Motor neuron (in vitro differentiated cells): ENCODE measurements around the gene EXOC4. TPM values are rescaled to one million over a fixed set of nuclear protein-coding genes. Genes with fewer than 3 reads are reported as not detected.

Experiments
- ATAC-seq, 8 experiments: fragments of 200-7000 bp; cut with Tn5 transposase; replicated peaks in 6 of 8; 2 replicates each; pipeline ENCODE4 v1.8.0; 2021; ENCODE audit warnings: mild to moderate bottlenecking in 8 of 8, moderate library complexity in 8 of 8
- H3K27ac ChIP-seq, 2 donors: fragments of 250-450 bp; sonication (Bioruptor Pico); 2 replicates each; pipeline ENCODE4 v1.9.0; 2021; ENCODE audit warnings: antibody characterized with exemption in 2 of 2, mild to moderate bottlenecking in 2 of 2, moderate library complexity in 1 of 2
- H3K4me1 ChIP-seq, 2 donors: fragments of 250-450 bp; sonication (Bioruptor Pico); replicated peaks in 1 of 2; 2 replicates each; pipeline ENCODE4 v1.6.1; 2021; ENCODE audit warnings: antibody characterized with exemption in 2 of 2, mild to moderate bottlenecking in 2 of 2, moderate library complexity in 1 of 2
- H3K4me3 ChIP-seq, 5 donors: fragments of 250-450 bp; sonication (Bioruptor Pico); 2 replicates each; pipeline ENCODE4 v1.9.0; 2021; ENCODE audit warnings: antibody characterized with exemption in 5 of 5, mild to moderate bottlenecking in 5 of 5, moderate library complexity in 4 of 5
- WGBS, 10 experiments: fragments of 450-650 bp; shearing (Covaris generic); methylation state at CpG; one replicate each; pipeline ENCODE4 v1.0.0; 2022; 5-methylcytosine and 5-hydroxymethylcytosine counted together
- in situ Hi-C, 9 experiments: fragments of 400-800 bp; cut with MboI; loops; one replicate each; pipeline ENCODE4 v1.15.0; 2021; ENCODE audit warnings: low sequenced_read_pairs in 9 of 9, low pct_unique_long_range_greater_than_20kb in 2 of 9; ENCODE audit not compliant: unreplicated experiment in 9 of 9
- total RNA-seq, 8 experiments: library from RNA; unstranded; fragments of 300-600 nt; gene quantifications; 2 replicates each; pipeline versions ENCODE4 v1.2.3 to v1.2.4, GENCODE V29; 2022

The EXOC4 gene
- total RNA-seq, 8 experiments from 2014 or later = 47.7 to 103 (median 60.2) TPM

GRCh38 chr7:133654547-133654946 lies 401.7 kb downstream of the EXOC4 start:
- in situ Hi-C loops = no loop called here
- 80 to 100% (median 100%) methylated on average over 1 to 3 of the region's 4 CpGs; no CpG with 5 or more reads in 3 of the 10 experiments for WGBS, 10 experiments
- Histone ChIP-seq H3K27ac (no peak overlapping the region), H3K4me1 (peaks cover 0 to 3% of the 10 kb centered on the region in 2 donors), H3K4me3 (no peak overlapping the region)
- ATAC-seq = no peak

GRCh38 chr7:133662276-133662675 lies 409.4 kb downstream of the EXOC4 start:
- in situ Hi-C loops = no loop called here

GRCh38 chr7:133662830-133663229 lies 410.0 kb downstream of the EXOC4 start:
- 77 to 100% (median 96%) methylated on average over 1 to 4 of the region's 4 CpGs for WGBS, 10 experiments
- no peak overlapping the region for H3K4me3 ChIP-seq
- H3K4me1 ChIP-seq = peaks cover 7 to 51% of the 10 kb centered on the region in 2 donors
- in situ Hi-C loops = no loop called here
- no peak for ATAC-seq
- no peak overlapping the region for H3K27ac ChIP-seq

More at GRCh38 chr7:133662276-133662675, 409.4 kb downstream of the EXOC4 start:
- no peak for ATAC-seq
- Histone ChIP-seq H3K4me1 (peaks cover 5 to 46% of the 10 kb centered on the region in 2 donors), H3K4me3 (no peak overlapping the region), H3K27ac (no peak overlapping the region)
- WGBS, 10 experiments = 89 to 100% (median 95%) methylated on average over 1 to 4 of the region's 4 CpGs

- in situ Hi-C loops = no loop called here
- peaks cover 7 to 49% of the 10 kb centered on the region in 2 donors for H3K4me1 ChIP-seq
- no peak overlapping the region for H3K4me3 ChIP-seq
- no peak overlapping the region for H3K27ac ChIP-seq
- ATAC-seq = peak in 3 of 8 experiments; percentile 62 to 67 (median 65)
These were observed 411.6 kb downstream of the EXOC4 start for GRCh38 chr7:133664528-133664927.

GRCh38 chr7:133668296-133669060 lies 415.6 kb downstream of the EXOC4 start:
- in situ Hi-C loops = no loop called here
- Histone ChIP-seq H3K27ac (no peak overlapping the region), H3K4me1 (peaks cover 7 to 47% of the 10 kb centered on the region in 2 donors), H3K4me3 (no peak overlapping the region)
- 58 to 100% (median 88%) methylated on average over 1 to 4 of the region's 4 CpGs; no CpG with 5 or more reads in 1 of the 10 experiments for WGBS, 10 experiments
- ATAC-seq = no peak

GRCh38 chr7:133669061-133669455 lies 416.2 kb downstream of the EXOC4 start:
- Histone ChIP-seq H3K4me1 (peaks cover 8 to 49% of the 10 kb centered on the region in 2 donors), H3K27ac (no peak overlapping the region), H3K4me3 (no peak overlapping the region)
- in situ Hi-C loops = no loop called here
- WGBS, 10 experiments = 50 to 100% (median 91%) methylated on average over 1 to 5 of the region's 6 CpGs
- ATAC-seq = no peak

- Histone ChIP-seq H3K4me3 (no peak overlapping the region), H3K4me1 (peaks cover 16 to 49% of the 10 kb centered on the region in 2 donors), H3K27ac (no peak overlapping the region)
- no peak for ATAC-seq
- WGBS, 10 experiments = 80 to 100% (median 92%) methylated on average over 2 to 5 of the region's 5 CpGs; no CpG with 5 or more reads in 4 of the 10 experiments
- in situ Hi-C loops = no loop called here
These were observed 417.4 kb downstream of the EXOC4 start for GRCh38 chr7:133670250-133670649.

GRCh38 chr7:133672866-133673265 lies 420.0 kb downstream of the EXOC4 start:
- no peak overlapping the region for H3K27ac ChIP-seq
- 80 to 100% (median 100%) methylated on average over 1 of the region's 1 CpG; no CpG with 5 or more reads in 5 of the 10 experiments for WGBS, 10 experiments
- no peak overlapping the region for H3K4me3 ChIP-seq
- peaks cover 17 to 39% of the 10 kb centered on the region in 2 donors for H3K4me1 ChIP-seq
- ATAC-seq = no peak
- in situ Hi-C loops = no loop called here

- peaks cover 17 to 39% of the 10 kb centered on the region in 2 donors for H3K4me1 ChIP-seq
- no peak overlapping the region for H3K4me3 ChIP-seq
- no peak overlapping the region for H3K27ac ChIP-seq
- in situ Hi-C loops = no loop called here
- peak in 7 of 8 experiments; percentile 18 to 89 (median 39) for ATAC-seq
- WGBS, 10 experiments = 0 to 100% (median 60%) methylated on average over 1 to 2 of the region's 2 CpGs; no CpG with 5 or more reads in 1 of the 10 experiments
These were observed 421.3 kb downstream of the EXOC4 start for GRCh38 chr7:133674079-133674763.

GRCh38 chr7:133675510-133676218 lies 422.8 kb downstream of the EXOC4 start:
- in situ Hi-C loops = no loop called here
- no peak overlapping the region for H3K4me3 ChIP-seq
- peaks cover 17 to 53% of the 10 kb centered on the region in 2 donors for H3K4me1 ChIP-seq
- no peak for ATAC-seq
- 57 to 100% (median 95%) methylated on average over 1 to 8 of the region's 8 CpGs for WGBS, 10 experiments
- H3K27ac ChIP-seq = no peak overlapping the region

GRCh38 chr7:133676805-133677370 lies 424.0 kb downstream of the EXOC4 start:
- WGBS, 10 experiments = 24 to 95% (median 36%) methylated on average over 1 to 2 of the region's 2 CpGs
- Histone ChIP-seq H3K4me1 (peaks cover 22 to 60% of the 10 kb centered on the region in 2 donors), H3K27ac (no peak overlapping the region), H3K4me3 (no peak overlapping the region)
- in situ Hi-C loops = no loop called here
- peak in 3 of 8 experiments; percentile 27 to 48 (median 28) for ATAC-seq

- no peak overlapping the region for H3K27ac ChIP-seq
- no peak for ATAC-seq
- no peak overlapping the region for H3K4me3 ChIP-seq
- peaks cover 22 to 58% of the 10 kb centered on the region in 2 donors for H3K4me1 ChIP-seq
- 86 to 100% (median 97%) methylated on average over 1 to 2 of the region's 2 CpGs for WGBS, 10 experiments
- in situ Hi-C loops = no loop called here
These were observed 425.4 kb downstream of the EXOC4 start for GRCh38 chr7:133678137-133678814.
